ENCODE results near the gene SLC6A9. TPM values are rescaled to one million over a fixed set of nuclear protein-coding genes. Genes with fewer than 3 reads are reported as not detected.

The SLC6A9 gene
- total RNA-seq, 1 experiment from 2014 or later: 30.1 TPM

DNA sequence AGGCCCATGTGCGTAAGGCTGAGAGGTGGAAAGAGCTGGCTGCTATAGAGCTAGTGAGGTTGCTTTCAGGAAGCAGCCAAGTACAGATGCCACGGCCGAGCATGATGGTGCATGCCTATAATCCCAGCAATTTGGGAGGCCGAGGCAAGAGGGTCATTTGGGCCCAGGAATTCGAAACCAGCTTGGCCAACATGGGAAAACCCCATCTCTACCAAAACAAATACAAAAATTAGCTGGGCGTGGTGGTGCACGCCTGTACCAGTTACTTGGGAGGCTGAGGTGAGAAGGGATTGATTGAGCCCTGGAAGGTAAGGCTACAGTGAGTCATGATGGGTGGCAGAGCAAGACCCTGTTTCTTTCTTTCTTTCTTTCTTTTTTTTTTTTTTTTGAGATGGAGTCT is 37.2 kb downstream of the SLC6A9 start:
- no peak overlapping the region for H4K8ac ChIP-seq (replicated peaks; ENCODE audit: insufficient read length, low read depth, low read length)
- no peak overlapping the region for H2BK12ac ChIP-seq (ENCODE audit: insufficient read length, low read depth, low read length)
- no peak overlapping the region for H2BK120ac ChIP-seq (ENCODE audit: low read depth, low read length, poor library complexity, severe bottlenecking)
- H3K79me1 ChIP-seq (ENCODE audit: insufficient read depth, low read depth, low read length, poor library complexity, severe bottlenecking): no peaks in the 10 kb centered on the region
- Mint-ChIP-seq H3K9me3 (no peaks in the 10 kb centered on the region), H3K27ac (no peak overlapping the region), H3K4me3 (peak overlapping the region in 1 of 2 experiments; percentile 26; a peak in 1 of 5 replicates), H3K4me1 (peaks cover 16 to 28% of the 10 kb centered on the region in 2 experiments), H3K36me3 (ENCODE audit: insufficient read depth in 1 of 3, low read depth in 3 of 3) (peaks cover 5 to 9% (median 6%) of the 10 kb centered on the region in 3 experiments; a peak in 5 of 7 replicates), H3K27me3 (ENCODE audit: low read depth) (peaks cover 6% of the 10 kb centered on the region)
- no peak overlapping the region for H3T11ph ChIP-seq (ENCODE audit: low read length)
- TF ChIP-seq, protein P1, sequence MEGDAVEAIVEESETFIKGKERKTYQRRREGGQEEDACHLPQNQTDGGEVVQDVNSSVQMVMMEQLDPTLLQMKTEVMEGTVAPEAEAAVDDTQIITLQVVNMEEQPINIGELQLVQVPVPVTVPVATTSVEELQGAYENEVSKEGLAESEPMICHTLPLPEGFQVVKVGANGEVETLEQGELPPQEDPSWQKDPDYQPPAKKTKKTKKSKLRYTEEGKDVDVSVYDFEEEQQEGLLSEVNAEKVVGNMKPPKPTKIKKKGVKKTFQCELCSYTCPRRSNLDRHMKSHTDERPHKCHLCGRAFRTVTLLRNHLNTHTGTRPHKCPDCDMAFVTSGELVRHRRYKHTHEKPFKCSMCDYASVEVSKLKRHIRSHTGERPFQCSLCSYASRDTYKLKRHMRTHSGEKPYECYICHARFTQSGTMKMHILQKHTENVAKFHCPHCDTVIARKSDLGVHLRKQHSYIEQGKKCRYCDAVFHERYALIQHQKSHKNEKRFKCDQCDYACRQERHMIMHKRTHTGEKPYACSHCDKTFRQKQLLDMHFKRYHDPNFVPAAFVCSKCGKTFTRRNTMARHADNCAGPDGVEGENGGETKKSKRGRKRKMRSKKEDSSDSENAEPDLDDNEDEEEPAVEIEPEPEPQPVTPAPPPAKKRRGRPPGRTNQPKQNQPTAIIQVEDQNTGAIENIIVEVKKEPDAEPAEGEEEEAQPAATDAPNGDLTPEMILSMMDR (conservative IDR thresholded peaks at IDR 0.05): no peak
- no peak overlapping the region for H3K18ac ChIP-seq (ENCODE audit: insufficient read length, low read depth, low read length)
- H4K20me1 ChIP-seq (ENCODE audit: control insufficient read depth, insufficient read depth, insufficient read length): no peaks in the 10 kb centered on the region
- WGBS (ENCODE audit: extremely low coverage, insufficient read length, low lambda C conversion rate): no CpG with 5 or more reads among the region's 7 CpGs
- H2BK20ac ChIP-seq (ENCODE audit: low read depth, low read length, poor library complexity, severe bottlenecking): no peak overlapping the region
- no peak overlapping the region for H3K14ac ChIP-seq (ENCODE audit: insufficient read depth, low read length)
- H2AFZ ChIP-seq (ENCODE audit: low read length): no peak overlapping the region
- H3K23me2 ChIP-seq (ENCODE audit: insufficient read length, low read depth, low read length, poor library complexity, severe bottlenecking): peaks cover 10% of the 10 kb centered on the region
- no peaks in the 10 kb centered on the region for H3K79me2 ChIP-seq (ENCODE audit: insufficient read depth, low read length)
- H3K27me3 ChIP-seq (ENCODE audit: insufficient read depth, low read length): no peaks in the 10 kb centered on the region
- H3K27ac ChIP-seq (ENCODE audit: insufficient read length, low read depth, low read length): no peak overlapping the region
- no peak overlapping the region for H3K9ac ChIP-seq (ENCODE audit: extremely low read depth, insufficient read length, low read length)
- H2AK5ac ChIP-seq (ENCODE audit: insufficient read length, low read length): no peak overlapping the region
- H4K91ac ChIP-seq (ENCODE audit: insufficient read length, low read depth, low read length): no peak overlapping the region
- H4K5ac ChIP-seq (ENCODE audit: insufficient read length, low read depth, low read length): no peak overlapping the region
- H3K4ac ChIP-seq (ENCODE audit: low read depth, low read length): no peak overlapping the region
- DNase-seq: no peak
- H3K56ac ChIP-seq (ENCODE audit: insufficient read length, low read depth, low read length): no peak overlapping the region
- no peak overlapping the region for H3K23ac ChIP-seq (ENCODE audit: insufficient read length, low read depth, low read length)
- no peak overlapping the region for H2BK5ac ChIP-seq (ENCODE audit: insufficient read length, low read length)
- H3K4me2 ChIP-seq (ENCODE audit: insufficient read depth, insufficient read length, low read length): no peak overlapping the region
- H2BK15ac ChIP-seq (ENCODE audit: low read depth, low read length): no peak overlapping the region
- H3K4me1 ChIP-seq (ENCODE audit: insufficient read depth, low read length): no peaks in the 10 kb centered on the region
- no peaks in the 10 kb centered on the region for H3K9me3 ChIP-seq (ENCODE audit: control insufficient read depth, low read depth, low read length)

Data from H9 (cell line).